HFF-Myc (cell line): ENCODE measurements around the gene PAQR8.

Source experiments
- DNase-seq: peaks from one replicate; pipeline ENCODE4 v3.0.0-alpha.2; 2011; ENCODE audit warnings: low read depth; ENCODE audit errors: extremely low read depth
- H3K4me3 ChIP-seq: replicated peaks from 2 replicates; pipeline ENCODE4 v1.5.1; 2011; ENCODE audit warnings: low read depth, mild to moderate bottlenecking, control low read depth, low read length
- TF ChIP-seq, protein P1 (sequence below): IDR thresholded peaks from 2 replicates; pipeline ENCODE4 v1.5.1; 2012; ENCODE audit warnings: mild to moderate bottlenecking, low read depth, low read length, control low read depth; ENCODE audit errors: missing control alignments

PAQR8 gene

GRCh38 chr6:52392944-52393343 lies 31.0 kb downstream of the PAQR8 start:
- no peak overlapping the region for H3K4me3 ChIP-seq
- DNase-seq = no peak

GRCh38 chr6:52393780-52394179 lies 31.8 kb downstream of the PAQR8 start:
- no peak overlapping the region for H3K4me3 ChIP-seq
- TF ChIP-seq, protein P1, sequence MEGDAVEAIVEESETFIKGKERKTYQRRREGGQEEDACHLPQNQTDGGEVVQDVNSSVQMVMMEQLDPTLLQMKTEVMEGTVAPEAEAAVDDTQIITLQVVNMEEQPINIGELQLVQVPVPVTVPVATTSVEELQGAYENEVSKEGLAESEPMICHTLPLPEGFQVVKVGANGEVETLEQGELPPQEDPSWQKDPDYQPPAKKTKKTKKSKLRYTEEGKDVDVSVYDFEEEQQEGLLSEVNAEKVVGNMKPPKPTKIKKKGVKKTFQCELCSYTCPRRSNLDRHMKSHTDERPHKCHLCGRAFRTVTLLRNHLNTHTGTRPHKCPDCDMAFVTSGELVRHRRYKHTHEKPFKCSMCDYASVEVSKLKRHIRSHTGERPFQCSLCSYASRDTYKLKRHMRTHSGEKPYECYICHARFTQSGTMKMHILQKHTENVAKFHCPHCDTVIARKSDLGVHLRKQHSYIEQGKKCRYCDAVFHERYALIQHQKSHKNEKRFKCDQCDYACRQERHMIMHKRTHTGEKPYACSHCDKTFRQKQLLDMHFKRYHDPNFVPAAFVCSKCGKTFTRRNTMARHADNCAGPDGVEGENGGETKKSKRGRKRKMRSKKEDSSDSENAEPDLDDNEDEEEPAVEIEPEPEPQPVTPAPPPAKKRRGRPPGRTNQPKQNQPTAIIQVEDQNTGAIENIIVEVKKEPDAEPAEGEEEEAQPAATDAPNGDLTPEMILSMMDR = no peak
- DNase-seq = no peak

More at GRCh38 chr6:52392944-52393343, 31.0 kb downstream of the PAQR8 start:
- TF ChIP-seq, protein P1 = no peak

DNA sequence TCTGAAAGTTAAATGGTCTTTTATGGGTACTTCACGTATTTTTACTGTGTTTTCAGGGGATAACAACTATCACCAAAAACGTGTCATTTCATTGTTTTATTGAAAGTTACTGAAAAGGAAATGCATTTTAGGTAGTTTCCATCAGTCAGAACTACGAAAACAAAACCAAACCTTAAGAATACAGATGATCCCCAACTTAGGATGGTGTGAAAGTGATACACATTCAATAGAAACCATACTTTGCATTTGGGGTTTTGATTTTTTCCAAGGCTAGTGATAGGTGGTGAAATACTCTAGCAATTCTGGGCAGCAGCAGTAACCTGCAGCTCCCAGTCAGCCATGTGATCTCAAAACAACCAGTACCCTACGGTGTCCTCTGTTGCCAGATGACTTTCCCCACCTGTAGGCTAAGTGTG lies 32.3 kb downstream of the PAQR8 start:
- H3K4me3 ChIP-seq = no peak overlapping the region
- no peak for DNase-seq
- TF ChIP-seq, protein P1 = no peak

DNA sequence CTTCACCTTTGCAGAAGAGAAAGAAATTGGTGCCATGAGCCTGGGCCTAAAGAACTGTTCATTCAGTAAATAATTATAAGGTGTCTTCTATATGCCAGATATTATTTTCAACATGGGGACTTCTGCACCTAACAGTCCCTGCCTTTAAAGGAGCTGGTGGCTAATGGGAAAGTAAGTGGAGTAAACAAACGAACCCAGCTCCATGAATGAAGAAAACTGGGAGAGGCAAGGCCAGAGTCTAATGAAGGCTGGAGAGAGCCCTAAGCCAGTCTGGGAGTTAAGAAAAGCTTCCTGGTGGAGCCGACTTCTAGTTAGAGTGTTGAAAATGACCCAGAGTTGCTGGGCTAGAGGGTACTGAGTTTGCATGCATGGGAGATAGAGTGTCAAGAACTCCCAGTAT lies 34.0 kb downstream of the PAQR8 start:
- no peak overlapping the region for H3K4me3 ChIP-seq
- no peak for DNase-seq
- TF ChIP-seq, protein P1 = no peak

DNA sequence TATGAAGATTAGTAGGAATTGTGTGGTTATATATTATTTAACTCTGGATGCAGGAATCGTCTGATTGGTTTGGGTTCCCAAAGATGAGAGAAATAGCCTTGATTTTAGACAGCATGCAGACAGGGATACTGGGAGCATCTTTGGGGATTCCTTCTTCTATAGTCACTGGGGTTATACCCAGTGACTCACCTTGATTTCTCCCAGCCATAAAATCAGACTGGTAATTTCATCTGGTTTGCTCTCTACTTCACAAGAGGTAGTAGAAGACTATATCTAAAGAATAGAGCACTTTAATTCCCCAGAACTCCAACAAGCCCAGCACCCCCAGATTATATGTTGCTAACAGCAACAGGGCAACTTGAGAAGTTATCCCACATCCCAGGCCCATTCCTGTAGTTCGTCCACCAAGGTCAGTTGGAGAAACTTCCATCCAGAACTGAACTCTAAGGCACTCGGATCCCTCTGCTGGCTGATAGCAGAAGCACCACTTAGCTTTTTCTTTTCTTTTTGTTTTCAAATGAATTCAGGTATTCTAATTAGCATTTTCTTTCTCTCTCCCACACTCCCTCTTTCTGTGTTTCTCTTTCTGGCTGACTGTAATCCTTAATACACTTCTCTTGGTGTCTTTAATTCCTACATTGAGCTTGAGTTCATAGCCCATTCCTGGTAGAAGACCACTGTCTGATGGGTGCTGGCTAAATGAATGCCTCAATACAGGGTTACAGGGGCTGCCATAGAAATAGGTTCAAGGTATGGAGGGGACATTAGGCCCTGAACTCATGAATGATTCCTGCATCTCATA lies 37.8 kb downstream of the PAQR8 start:
- no peak overlapping the region for H3K4me3 ChIP-seq
- TF ChIP-seq, protein P1 = peak; percentile 82
- DNase-seq = no peak

DNA sequence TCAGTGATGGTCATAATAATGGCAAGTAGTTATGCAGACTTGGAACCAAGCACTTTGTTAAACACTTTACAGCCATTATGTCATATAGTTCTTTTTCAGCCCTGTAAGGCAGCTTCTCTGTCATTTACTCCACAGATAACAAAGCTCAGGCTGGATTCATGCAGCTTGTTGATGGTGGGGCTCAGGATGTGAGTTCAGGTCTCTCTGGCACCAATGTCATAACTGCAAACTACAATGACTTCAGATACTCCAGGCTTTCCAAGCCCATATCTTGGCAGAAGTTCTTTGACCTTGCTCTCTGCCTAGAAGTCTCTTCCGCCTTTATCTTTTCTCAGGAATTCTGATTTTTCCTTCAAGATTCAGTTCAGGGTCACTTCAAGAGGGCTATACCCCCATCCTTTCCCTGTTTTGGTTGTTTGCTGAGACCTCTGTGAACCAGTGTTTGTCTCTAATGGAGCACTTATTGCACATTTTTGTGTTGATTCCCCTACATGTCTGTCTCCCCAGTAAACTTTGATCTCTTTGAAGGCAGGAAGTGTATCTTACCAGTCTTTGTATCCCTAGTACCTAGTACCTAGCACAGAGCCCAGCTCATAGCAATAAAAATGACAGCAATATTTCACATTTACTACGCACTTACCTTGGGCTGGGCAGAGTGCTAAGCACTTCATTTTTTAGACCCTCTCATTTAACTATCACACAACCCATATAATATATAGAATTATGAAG lies 38.5 kb downstream of the PAQR8 start:
- TF ChIP-seq, protein P1 = no peak
- DNase-seq = no peak
- H3K4me3 ChIP-seq = no peak overlapping the region
